ENCODE results near the gene PPA1. TPM values are rescaled to one million over a fixed set of nuclear protein-coding genes. Genes with fewer than 3 reads are reported as not detected.
"Not testable (repeated sequence)": the region's sequence is repeated elsewhere in the genome, so short reads cannot be mapped to it uniquely, and the experiment has no call there.

Gene PPA1
- total and polyA plus RNA-seq, 2 of the 4 experiments (the other 2 are of a cell fraction) = 78.6 to 102 TPM

GRCh38 chr10:70222811-70223447 is 10.3 kb downstream of the PPA1 start:
- H4K5ac ChIP-seq (ENCODE audit: low read depth, low read length); H3K9ac ChIP-seq (ENCODE audit: low read depth, low read length); H3K36me3 ChIP-seq (ENCODE audit: control insufficient read depth, insufficient read depth, low read length); H2BK15ac ChIP-seq (ENCODE audit: low read depth, low read length); POLR2A ChIA-PET (ENCODE audit: unreplicated experiment); H4K8ac ChIP-seq (ENCODE audit: low read depth in 2 of 2, low read length in 2 of 2); H3K18ac ChIP-seq (ENCODE audit: low read depth, low read length); H3K56ac ChIP-seq (ENCODE audit: extremely low read depth, insufficient read depth, low read length); H2AK5ac ChIP-seq (ENCODE audit: low read depth, low read length); H2BK20ac ChIP-seq (ENCODE audit: low read depth, low read length); H3K23ac ChIP-seq (ENCODE audit: low read depth, low read length); H2BK5ac ChIP-seq (ENCODE audit: low read depth, low read length, poor library complexity, severe bottlenecking); dilution Hi-C loops (cut with HindIII; ENCODE audit: low sequenced_read_pairs, unreplicated experiment); H2BK120ac ChIP-seq (ENCODE audit: low read depth, low read length); H3K14ac ChIP-seq (replicated peaks; ENCODE audit: low read depth, low read length); H3K27ac ChIP-seq (ENCODE audit: insufficient read depth, low read length); in situ Hi-C loops (cut with MboI; ENCODE audit: low sequenced_read_pairs); H3K9me1 ChIP-seq (ENCODE audit: insufficient read depth, low read length); DNase-seq; H3K4ac ChIP-seq (ENCODE audit: low read depth, low read length); H3K27me3 ChIP-seq (ENCODE audit: control insufficient read depth, insufficient read depth, low read length); H3K4me1 ChIP-seq (ENCODE audit: control insufficient read depth, insufficient read depth, low read length); ATAC-seq (ENCODE audit: low read depth); H3K4me3 ChIP-seq (ENCODE audit: insufficient read depth, low read depth, low read length); H2AK9ac ChIP-seq (replicated peaks; ENCODE audit: low read depth, low read length, poor library complexity); H3K9me3 ChIP-seq (ENCODE audit: control insufficient read depth, insufficient read depth, low read length); H4K91ac ChIP-seq (ENCODE audit: insufficient read depth, low read depth, low read length); H3K4me2 ChIP-seq (ENCODE audit: low read depth, low read length); BruUV-seq (replicated peaks); H2AFZ ChIP-seq (replicated peaks; ENCODE audit: low read length, poor library complexity): not testable (repeated sequence)
- Histone ChIP-seq H4K20me1 (ENCODE audit: insufficient read depth, low read length) (peaks cover 18% of the 10 kb centered on the region), H3K79me1 (ENCODE audit: low read depth in 1 of 2, low read length in 2 of 2) (peaks cover 13 to 48% of the 10 kb centered on the region in 2 experiments)
- intact Hi-C loops (cut with micrococcal nuclease) = loop anchor here (5.0 kb wide), 1 partner anchor 319 kb away; no protein-coding TSS in a partner anchor
- CTCF ChIA-PET = interaction anchor here (4.5 kb wide), 1 partner anchor 142 kb away, joined by 61 read pairs; no protein-coding TSS in a partner anchor
- WGBS, 2 experiments (ENCODE audit: extremely low coverage in 2 of 2, insufficient read length in 1 of 2) = no CpG with 5 or more reads among the region's 9 CpGs
- TF ChIP-seq CEBPB (IDR thresholded peaks at IDR 0.05; ENCODE audit: low read depth, low read length) = peak; percentile 34; the same call in 1 of the 2 replicates

All from IMR-90 (cell line).